Measurements from ENCODE around the gene DACH1.
"Not testable (repeated sequence)": the region's sequence is repeated elsewhere in the genome, so short reads cannot be mapped to it uniquely, and the experiment has no call there.

The DACH1 gene

DNA sequence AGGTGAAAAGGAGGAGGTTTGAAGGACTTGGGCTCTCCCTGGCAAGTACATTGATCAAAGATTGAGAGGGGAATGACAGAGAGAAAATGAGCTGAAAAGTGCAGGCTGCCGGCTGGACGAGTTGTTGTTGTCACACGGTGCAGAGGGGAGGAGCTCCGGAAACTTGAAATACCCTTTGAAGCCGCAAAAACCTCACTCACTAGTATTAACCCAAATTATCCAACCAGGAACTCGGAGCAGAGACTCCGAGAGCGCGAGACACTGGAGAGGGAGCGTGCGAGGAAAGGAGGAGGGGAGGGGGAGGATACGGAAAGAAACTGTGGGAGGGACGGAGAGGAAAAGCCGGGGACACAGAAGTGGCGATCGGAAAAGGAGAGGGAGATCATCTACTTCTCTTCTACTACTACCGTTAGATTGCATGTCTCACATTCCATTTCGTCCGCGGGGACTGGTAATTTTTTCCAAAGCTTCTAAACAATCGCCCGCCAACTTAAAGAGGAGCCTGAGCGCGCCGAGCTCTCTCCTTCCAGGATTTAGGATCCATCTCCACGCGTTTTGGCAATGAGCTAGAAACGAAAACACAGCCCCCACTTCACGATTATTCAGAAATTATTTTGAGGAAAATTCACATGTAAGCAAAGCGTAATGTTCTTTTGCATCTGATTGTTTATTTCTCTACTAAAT lies at the start of gene DACH1:
TSS of gene DACH1 (minus strand) at position 74 of the 684 bp plus-strand sequence.
- DNase-seq (ENCODE audit: low spot score), result no peak

DNA sequence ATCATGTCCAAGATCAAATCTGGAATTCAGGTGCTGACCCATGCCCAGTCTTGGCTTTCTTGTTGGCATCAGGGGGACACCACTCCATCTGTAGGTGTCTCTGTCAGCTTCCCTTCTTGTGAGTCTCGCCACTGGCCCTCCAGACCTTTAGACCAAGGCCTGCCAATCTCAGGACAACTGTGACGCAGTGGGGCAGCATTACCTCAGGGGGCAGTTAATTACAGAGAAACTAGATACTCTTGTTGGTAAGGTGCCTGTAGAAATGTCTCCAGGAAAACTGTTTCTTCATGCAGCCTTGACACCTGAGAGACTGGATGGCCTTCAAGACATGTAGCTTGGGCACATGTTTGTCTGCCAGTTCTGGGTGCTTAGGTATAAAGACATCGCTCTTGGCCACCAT lies 46.7 kb upstream of the DACH1 start:
- DNase-seq (ENCODE audit: low spot score), result no peak

DNA sequence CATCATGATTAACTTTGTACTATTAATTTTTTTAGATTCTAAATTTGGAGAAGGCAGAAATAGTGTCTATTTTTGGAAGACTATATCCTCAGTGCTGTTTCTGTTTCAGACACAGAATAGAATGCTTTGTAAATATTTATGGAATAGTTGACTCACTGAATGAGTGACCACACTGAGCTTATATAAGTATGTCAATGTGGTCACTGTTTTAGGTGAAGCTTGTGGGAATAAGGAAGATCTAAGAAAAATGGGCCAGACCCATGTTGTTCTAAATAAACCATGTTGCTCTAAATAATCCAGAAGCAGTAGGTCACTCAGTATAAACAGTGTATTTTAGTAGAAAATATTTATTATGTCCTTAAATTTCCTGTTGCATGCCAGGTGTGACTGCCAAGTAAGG lies 45.5 kb upstream of the DACH1 start:
- no peak for DNase-seq (ENCODE audit: low spot score)

DNA sequence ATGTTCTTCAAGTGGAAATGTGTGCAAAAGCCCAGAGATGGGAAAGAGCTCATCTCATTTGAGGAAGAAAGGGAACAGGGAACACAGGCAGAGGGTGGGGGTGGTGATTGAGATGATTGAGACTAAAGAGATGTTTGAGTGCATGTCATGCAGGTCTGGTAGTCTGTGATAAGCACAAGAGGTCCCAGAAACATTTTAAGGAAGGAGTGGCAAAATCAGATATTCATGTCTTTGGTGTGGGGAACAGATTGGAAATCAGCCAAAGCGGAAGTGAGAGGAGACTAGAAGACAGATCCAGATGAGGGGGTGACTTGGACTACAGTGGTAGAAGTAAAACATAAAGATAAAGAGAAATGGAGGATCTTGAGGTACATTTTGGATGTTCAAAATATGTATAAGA lies 39.4 kb upstream of the DACH1 start:
- DNase-seq (ENCODE audit: low spot score), result no peak

DNA sequence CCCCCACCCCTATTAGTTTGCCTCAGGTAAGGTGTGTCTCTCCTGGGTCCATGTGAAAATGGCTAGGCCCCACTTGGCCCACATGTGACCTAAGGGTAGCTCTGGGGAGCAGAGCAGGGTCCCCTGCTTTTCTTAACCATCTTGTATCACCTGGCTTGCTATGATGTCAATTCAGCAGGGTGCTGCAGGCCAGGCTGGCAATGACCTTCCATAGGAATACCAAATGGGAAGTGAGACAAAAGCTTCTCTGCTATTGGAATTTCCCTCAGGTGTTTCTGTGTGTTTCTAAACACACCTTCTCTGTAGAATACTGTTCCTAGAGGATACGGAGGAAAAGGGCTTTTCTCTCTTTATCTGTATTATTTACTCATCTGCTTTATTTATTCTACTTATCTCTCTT lies 35.7 kb upstream of the DACH1 start:
- DNase-seq (ENCODE audit: low spot score), result no peak

DNA sequence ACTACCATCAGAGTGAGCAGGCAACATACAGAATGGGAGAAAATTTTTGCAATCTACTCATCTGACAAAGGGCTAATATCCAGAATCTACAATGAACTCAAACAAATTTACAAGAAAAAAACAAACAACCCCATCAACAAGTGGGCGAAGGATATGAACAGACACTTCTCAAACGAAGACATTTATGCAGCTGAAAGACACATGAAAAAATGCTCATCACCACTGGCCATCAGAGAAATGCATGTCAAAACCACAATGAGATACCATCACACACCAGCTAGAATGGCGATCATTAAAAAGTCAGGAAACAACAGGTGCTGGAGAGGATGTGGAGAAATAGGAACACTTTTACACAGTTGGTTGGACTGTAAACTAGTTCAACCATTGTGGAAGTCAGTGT lies 26.5 kb upstream of the DACH1 start:
- DNase-seq (ENCODE audit: low spot score), result not testable (repeated sequence)

DNA sequence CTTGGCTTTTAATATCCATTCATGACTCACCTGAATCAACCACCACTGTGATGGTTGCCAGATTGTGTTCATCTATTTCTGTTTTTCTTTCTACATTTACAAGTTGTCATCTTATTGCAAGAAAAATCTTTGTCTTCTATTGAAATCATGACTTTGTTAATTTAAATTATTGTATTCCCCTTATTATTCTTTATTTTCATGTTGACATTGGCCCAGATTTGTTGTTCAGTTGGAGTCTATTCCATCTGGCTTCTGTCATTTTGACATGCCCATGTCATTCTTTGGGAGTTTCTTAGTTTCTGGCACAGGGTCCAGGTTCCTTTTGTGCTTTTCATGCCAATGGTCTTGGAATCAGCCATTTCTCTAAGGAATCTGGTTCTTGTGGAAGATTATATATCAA lies 19.9 kb upstream of the DACH1 start:
- DNase-seq (ENCODE audit: low spot score), result no peak

DNA sequence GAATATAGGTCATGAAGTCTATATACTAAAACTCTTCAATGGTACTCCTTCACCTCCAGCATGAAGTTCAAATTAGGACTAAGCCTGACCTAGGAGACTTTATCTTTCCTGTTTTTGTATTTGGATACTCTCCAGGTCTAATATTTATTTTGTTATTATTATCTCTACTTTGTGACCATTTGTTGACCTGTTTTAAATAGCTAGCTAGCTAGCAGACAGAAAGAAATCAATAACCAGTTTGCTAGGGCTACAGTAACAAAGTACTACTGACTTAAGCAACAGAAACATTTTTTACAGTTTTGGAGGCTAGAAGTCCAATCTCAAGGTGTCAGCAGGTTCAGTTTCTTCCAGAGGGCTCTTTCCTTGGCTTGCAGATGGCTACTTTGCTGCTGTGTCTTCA lies 15.1 kb upstream of the DACH1 start:
- DNase-seq (ENCODE audit: low spot score), result no peak

DNA sequence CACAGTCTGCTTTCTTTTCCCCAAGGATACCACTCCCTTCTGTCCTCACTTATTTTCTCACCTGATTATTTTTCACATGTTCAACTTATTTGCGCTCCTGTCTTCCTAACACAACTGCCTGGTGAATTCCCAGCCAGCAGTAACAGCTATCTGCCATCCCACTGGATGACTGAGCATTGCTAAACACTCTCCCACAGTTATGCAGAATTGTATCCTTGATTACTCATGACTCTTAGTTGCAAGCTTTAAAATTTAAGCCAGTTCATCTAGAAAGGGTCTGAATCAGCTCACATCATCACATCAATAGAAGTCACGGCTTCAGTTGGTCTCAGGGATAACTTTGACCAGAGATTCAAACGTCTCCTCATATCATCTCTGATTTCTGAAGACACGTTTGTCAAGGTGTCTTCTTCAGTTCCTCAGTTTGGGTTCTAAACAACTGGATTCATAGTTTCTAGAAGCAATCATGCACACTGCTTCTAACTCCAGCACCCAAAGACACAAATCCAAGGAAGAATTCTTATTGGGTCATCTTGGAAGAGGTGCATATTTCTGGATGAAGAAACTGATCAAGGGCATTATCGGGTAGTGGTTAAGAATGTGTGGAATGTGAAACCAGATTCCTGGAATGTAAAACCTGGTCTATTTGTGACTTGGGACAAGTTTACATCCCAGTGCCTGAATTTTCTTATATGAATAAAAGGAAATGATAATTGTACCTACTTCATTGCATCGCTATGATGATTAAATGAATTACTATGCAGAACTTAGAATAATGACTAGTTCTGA lies 13.9 kb upstream of the DACH1 start:
- no peak for DNase-seq (ENCODE audit: low spot score)

DNA sequence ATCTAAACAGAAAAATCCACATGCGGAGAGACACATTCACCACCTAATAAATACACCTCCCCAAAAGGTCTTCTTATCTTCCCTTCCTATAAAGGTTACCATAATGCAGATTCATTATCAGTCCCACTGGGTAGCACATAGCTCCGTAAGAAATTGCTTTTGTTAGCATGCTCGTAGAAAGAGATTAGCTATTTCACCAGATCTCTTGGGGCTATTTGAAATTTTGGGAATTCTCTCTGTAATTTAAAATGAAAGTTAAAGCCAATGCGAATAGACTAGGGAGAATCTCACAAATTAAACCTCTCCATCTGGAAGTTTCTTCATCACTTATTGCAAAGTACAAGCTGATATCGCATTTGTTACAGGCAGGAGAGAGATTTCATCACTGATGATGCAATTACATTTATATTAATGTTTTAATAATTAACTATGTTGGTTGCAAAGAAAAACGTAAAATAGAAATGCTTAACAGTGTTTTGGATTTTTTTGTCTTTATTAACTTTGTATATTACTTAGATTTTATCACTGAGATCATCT lies 12.9 kb upstream of the DACH1 start:
- DNase-seq (ENCODE audit: low spot score), result no peak

DNA sequence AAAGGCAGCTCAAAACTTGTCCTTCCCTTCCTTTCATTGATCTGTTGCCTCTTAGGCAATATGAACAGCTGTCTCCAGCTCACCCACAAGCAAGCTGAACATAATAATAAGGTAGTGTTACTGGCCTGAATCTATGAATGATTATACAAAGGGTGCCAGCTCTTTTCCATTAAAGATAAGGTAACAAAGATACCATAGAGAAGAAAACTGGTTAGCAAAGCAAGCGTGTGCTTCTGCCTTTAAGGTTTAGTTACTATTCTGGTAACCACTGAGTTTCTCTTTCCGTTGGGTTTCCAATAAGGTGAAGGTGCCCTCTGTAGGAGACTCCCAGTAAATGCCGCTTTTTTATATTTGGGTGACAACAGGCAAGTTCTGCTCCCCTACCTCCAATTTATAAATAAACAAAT lies 12.1 kb upstream of the DACH1 start:
- DNase-seq (ENCODE audit: low spot score), result peak; percentile 80

DNA sequence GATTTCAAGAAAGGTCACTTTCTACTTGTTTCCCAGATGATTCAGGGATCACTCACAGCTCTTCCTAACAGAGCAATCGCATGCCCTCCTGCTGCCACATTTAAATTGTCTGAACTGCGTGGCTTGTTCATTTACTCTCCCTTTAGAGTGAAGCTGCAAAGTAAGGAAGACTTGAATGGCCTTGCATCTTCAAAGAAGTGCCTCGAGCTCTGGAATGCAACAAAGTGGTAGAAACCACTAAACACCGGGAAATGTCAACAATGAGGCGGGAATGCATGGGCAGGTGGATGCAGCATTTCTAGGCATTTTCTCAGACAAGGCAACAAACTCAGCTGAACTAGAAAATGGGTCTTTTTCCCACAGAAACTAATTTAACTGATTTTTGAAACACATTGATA lies 10.3 kb upstream of the DACH1 start:
- no peak for DNase-seq (ENCODE audit: low spot score)

DNA sequence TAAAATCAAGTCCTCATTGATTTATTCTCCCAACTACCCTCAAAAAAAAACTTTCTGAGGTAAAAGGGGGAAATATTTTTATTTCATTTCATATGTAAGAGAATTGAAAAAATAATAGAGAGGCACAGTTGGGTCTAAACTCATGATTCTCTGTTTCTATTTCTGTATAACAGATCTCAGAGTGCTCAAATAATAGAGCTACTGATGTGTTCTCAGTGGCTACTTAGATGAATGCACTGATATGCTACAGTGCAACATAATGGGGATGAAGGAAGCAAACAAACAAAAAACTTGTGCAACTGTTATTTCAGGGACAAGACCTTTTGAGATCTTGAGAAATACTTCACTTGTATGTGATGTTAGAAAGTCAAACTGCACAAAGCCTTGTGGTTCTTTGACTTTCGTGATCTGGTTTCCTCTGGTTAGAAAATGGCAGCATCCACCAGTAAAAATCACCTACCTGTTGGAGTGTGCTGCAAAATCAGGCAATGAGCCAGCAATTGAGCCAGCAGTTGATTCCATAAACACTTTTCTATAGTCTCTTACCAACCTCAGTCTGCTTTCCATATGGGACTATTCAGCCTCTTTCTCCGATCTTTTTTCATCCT lies 9.7 kb upstream of the DACH1 start:
- no peak for DNase-seq (ENCODE audit: low spot score)

DNA sequence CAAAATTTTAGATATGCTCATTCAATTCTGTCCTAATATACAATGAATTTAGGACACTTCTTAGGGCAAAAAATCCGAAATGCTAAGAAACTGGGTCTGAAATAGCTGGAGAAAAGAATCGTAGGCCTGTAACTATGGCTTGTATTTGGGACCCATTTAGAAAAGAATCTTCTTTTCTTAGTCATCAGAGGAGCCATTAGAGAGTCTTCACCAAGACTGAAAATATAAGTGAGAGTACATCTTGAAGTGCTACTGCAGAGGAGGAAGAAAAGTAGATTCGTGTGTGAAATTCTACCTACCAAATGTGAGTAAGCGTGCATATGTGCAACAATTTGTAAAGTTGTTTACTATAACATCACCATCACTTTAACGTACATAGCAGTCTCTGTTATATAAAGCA lies 8.8 kb upstream of the DACH1 start:
- no peak for DNase-seq (ENCODE audit: low spot score)

DNA sequence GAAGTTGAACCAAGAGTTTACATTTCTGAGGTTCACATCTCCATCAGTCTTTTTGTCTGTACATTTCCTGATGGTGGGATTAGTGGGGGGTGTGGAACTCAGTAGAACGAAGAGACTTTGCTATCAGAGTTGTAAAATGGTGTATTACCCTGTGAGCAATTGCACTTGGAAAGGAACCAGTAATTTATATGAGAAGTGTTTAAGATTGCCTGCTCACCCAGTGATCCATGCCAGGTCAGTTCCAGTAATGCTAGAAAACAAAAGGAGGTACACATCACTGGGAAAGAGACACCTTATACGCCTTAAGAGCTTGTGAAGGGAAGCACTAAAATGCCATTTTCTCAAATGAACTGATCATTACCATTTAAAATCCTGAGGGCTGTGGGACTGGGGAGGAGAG lies 7.5 kb upstream of the DACH1 start:
- no peak for DNase-seq (ENCODE audit: low spot score)

DNA sequence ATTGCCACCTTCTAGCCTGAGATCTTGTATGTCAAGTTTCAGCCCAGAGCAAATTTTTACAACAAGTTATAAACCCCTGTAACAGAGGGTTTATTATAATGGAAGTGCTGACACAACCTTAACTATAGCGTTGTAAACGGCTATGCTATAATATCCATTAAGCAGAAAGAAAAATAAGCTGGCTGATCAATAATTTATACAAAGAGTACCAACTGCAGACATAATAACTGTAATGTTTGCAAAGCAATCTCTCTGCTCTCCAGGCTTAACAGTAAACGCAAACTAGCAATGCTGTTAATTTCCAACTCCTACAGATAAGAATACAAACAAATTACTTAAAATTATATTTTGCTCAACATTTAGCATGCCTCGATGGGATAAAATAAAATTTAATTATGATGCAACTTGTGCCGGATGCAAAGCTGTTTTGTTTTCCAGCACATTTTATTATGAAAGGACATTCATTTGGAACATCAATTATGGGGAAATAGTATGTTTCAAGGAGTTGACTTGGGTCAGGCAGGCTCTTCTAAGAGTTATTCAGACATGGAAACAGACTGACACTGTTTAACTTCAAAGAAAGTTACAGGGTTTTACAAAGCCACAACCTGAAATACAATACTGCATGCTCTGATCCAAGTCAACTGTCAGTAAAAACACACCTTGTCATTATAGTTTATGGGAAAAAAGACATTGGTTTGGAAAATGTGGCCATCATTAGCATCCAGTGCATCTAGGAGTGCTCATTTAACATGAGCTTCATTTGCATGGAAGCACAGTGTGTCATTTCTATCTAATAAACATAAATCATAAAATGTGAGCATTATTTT lies 6.6 kb upstream of the DACH1 start:
- no peak for DNase-seq (ENCODE audit: low spot score)

DNA sequence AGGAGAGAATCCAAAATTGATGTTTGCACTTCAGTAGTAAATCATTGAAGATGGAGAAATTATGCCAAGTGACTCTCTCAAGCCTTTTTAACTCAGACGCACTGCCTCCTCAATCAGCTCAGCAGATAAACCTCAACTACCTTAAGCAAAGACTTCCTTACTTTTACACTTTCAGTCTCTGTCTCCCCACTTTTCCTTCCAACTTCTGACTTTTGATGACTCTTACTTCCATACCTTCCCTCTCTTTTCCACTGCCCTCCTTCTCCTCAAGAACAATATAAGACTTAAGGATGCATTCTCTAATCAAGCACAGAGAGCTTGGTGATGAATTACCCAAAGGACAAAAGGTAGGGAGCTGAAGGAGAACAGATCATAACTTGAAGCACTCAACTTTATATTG lies 4.8 kb upstream of the DACH1 start:
- DNase-seq (ENCODE audit: low spot score), result no peak

DNA sequence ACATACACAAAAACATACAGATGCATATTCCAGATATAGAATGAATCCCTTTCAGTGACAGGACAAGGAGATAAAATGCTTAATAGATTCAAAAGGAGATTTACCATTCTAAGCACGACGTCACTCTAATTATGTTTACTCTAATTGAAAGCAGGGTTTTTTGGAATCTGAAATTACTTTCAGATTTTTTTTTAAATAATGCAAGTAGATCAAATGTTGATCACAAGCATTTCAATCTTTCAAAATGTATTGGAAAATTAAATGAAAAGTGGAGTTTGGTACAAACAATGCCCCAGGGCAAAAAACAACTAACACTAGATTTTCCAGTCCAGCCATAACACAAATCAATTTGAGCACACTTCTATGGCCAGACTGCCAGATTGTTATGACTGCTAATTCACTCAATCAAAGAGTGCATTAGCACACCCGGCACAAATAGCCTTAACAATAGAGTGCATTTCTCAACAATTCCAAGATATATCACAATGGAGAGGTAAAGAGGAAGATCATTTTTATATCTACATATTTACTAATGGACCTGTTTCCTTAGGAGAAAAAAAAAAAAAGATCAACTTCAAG lies 4.3 kb upstream of the DACH1 start:
- DNase-seq (ENCODE audit: low spot score), result no peak

DNA sequence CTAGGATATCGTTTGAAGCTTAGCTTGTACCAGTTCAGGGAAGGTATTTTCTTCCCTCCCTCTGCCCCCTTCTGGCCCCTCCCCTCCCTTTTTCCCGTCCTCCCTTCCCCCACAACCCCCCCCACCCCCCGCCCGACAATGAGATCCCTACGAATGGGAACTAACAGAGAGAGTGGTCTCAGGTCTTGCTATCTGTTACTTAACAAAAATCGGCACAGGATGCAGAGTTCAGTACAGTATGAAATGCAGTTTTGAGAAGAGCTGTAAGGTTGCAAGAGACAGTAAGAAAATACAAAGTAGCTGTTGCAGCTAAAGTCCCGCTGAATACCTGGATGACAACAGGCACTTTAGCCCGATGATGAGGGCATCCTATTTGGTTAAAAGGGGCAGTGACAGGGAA lies 3.1 kb upstream of the DACH1 start:
- no peak for DNase-seq (ENCODE audit: low spot score)

DNA sequence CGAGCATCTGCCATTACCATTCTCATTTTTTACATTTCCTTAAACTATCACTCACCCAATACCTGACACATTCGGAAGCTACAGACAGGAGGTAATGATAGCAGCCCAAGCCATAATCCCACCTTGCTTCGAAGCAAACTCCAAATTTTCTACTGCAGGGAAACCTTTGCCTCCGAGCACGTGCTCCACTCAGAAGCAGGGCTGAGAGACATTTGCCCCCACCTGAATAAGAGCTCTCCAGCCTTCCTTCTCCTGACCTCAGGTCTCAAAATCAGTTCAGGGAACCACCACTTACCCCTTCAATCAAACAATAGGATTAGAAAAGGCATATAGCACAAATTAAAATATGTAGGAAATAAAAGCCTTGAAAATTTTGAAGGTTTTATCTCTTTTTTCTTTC lies 2.3 kb upstream of the DACH1 start:
- DNase-seq (ENCODE audit: low spot score), result no peak

DNA sequence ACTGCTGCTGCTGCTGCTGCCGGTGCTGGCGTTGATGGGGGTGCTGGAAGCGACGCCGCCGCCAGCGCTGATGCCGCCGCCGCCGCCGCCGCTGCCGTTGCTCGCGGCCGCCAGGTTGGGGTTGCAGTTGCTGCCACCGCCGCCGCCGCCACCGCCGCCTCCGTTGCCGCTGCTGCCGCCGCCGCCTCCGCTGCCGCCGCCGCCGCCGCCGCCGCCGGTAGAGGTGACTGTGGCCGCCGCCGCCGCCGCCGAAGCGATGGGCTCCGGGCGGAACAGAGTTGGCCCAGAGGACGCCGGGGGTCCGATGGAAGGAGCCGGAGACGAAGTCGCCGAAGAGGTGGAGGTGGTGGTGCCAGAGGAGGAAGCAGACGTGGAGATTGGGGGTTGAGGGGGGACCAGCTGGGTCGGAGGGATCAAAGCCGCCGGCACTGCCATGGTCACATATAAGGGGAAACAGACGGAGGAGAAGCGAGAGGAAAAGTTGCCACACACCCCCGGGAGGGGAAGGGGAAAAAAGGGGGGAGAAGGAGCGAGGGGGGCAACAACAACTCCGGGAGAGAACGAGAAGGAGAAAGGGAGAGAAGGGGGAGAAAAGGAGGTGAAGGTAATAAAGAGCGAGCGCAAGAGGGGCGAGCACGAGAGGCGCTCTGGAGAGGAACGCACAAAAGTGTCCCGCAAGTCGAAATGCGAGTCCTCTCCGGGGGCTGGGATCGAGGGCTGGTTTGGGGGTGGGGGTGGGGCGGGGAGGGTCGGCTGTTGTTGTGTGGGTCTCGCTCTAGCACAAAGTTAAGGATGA lies 471 bp downstream of the DACH1 start:
- DNase-seq (ENCODE audit: low spot score), result no peak
